Kidney capillary endothelial cell (primary cell): ENCODE measurements around the gene BCKDHA.
"Not testable (repeated sequence)": the region's sequence is repeated elsewhere in the genome, so short reads cannot be mapped to it uniquely, and the experiment has no call there.

ENCODE experiments used
- DNase-seq: peaks from one replicate; pipeline ENCODE4 v3.0.0-alpha.2; 2018; ENCODE audit warnings: low spot score

BCKDHA gene

DNA sequence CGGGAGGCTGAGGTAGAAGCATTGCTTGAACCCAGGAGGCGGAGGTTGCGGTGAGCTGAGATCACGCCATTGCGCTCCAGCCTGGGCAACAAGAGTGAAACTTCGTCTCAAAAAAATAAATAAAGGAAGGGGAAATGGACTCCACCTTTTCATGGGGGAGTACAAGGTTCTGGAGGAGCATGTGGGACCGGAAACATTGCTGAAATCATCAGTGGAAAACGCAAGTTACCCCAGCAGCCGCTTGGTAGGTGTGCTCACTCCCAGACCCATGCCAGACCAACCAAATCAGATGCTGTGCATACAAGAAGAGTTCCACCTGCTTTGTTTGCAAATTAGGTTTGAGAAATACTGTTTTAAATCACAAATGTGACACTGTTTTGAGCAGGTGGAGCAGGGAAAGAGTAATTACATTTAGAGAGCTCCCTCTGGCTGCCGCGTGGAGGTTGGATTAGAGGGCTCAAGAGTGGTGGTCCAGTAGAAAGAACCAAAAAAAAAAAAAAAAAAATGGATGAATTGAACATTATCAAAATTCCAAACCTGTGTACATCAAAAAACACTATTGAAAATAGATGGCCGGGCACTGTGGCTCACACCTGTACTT is 50.2 kb downstream of the BCKDHA start:
- DNase-seq: no peak

GRCh38 chr19:41449079-41449864 is 51.7 kb downstream of the BCKDHA start:
- peak; percentile 79 for DNase-seq

- no peak for DNase-seq
Measured at GRCh38 chr19:41449865-41450178, 52.2 kb downstream of the BCKDHA start.

GRCh38 chr19:41452584-41453275 is 55.1 kb downstream of the BCKDHA start:
- no peak for DNase-seq

DNA sequence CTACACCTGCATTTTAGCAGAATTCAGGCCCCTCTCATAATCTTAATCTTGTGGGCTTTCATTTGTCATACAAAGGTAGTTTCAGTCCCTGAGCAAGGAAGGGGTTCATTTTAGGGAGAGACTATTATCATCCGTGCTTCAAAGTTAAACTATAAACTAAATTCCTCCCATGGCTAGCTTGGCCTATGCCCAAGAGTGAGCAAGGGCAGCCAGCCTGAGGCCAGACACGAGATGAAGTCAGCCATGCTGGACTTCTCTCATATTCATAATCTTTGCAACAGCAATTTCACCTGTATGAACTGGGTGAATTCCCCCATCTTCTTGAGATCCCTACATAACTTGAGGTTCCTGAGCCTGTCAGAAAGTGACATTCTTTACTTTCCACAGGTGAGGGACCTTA is 58.3 kb downstream of the BCKDHA start:
- no peak for DNase-seq

- peak; percentile 73 for DNase-seq
Measured at GRCh38 chr19:41456342-41456918, 58.8 kb downstream of the BCKDHA start.

DNA sequence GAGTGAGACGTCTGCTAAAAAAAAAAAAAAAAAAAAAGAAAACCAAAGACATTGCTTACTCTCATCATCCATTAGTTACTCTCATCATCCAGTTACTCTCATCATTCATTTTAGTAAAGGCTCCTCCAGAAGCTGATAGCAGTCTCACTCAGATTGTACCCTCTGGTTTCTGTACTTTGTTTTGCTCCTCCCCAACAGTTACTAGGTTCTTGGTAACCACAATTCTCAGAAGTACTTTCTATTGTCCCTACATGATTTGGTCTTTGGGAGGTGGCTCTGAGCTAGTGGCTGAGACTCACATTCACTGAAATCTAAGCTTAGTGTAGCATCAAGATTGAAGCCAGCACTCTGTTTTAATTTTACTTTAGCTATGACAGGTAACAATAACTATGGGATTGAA is 59.6 kb downstream of the BCKDHA start:
- no peak for DNase-seq

DNA sequence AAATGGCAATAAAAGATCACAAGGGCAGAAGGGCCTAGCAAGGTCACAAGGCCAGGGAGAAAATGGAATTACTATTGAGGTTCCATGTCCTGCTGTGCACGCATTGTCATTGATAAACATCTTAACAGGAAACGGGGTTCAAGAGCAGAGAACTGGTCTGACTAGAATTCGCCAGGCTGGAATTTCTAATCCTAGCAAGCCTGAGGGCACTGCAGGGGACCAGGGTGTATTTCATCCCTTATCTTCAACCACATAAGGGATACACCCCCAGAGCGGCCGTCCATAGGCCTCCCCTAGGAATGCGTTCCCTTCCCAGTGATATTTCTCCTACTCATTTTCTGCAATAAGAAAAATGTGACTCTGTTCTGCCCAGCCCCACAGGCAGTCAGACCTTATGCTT is 64.9 kb downstream of the BCKDHA start:
- no peak for DNase-seq

GRCh38 chr19:41463257-41464256 is 65.9 kb downstream of the BCKDHA start:
- not testable (repeated sequence) for DNase-seq
